Sigmoid colon (tissue), 4 donors: ENCODE measurements around the gene ADAD2.

Experiments
- CTCF ChIP-seq, 4 experiments: fragments of 450-650 bp in 3 of 4; fragments of 200-600 bp in 1 of 4; IDR thresholded peaks; one replicate each; pipeline ENCODE4 v1.5.1; 2016 to 2019; ENCODE audit warnings: antibody characterized with exemption in 4 of 4, mild to moderate bottlenecking in 3 of 4, moderate library complexity in 2 of 4
- EP300 ChIP-seq, 4 donors: sonication (generic); formaldehyde crosslinking; IDR thresholded peaks; one replicate each; pipeline ENCODE4 v1.6.1; 2017; ENCODE audit warnings: antibody characterized with exemption in 4 of 4
- POLR2A ChIP-seq, 2 donors: fragments of 450-650 bp; IDR thresholded peaks; one replicate each; pipeline ENCODE4 v1.6.1; 2016; ENCODE audit warnings: antibody characterized with exemption in 2 of 2, mild to moderate bottlenecking in 2 of 2, moderate library complexity in 2 of 2
- POLR2AphosphoS5 ChIP-seq, 4 donors: sonication (generic); formaldehyde crosslinking; IDR thresholded peaks; one replicate each; pipeline ENCODE4 v1.6.1; 2017; ENCODE audit warnings: antibody characterized with exemption in 4 of 4

- TF ChIP-seq CTCF (IDR thresholded peaks at IDR 0.05) = no peak
- peak in 3 of 4 donors; percentile 36 to 44 (median 41) for TF ChIP-seq POLR2AphosphoS5 (IDR thresholded peaks at IDR 0.05)
- TF ChIP-seq POLR2A (IDR thresholded peaks at IDR 0.05) = no peak
- no peak for TF ChIP-seq EP300 (IDR thresholded peaks at IDR 0.05)
Measured at GRCh38 chr16:84144859-84145639, 45.9 kb upstream of the ADAD2 start, which contains the start of the genes DNAAF1 and HSDL1.
